ENCODE data around the gene NKX3-2. TPM values are rescaled to one million over a fixed set of nuclear protein-coding genes. Genes with fewer than 3 reads are reported as not detected.

Gene NKX3-2
- total RNA-seq, 2 donors from 2014 or later: 0.26 TPM; not detected in 1

GRCh38 chr4:13527192-13527980, 16.9 kb downstream of the NKX3-2 start:
- no peaks in the 10 kb centered on the region for H3K36me3 ChIP-seq (replicated peaks in 1 of 2; ENCODE audit: insufficient read depth in 1 of 2, low read depth in 2 of 2)
- H3K4me3 ChIP-seq: no peak overlapping the region
- H3K27ac ChIP-seq: no peak overlapping the region
- ATAC-seq: no peak
- no peak for DNase-seq
- TF ChIP-seq CTCF (IDR thresholded peaks at IDR 0.05): no peak
- TF ChIP-seq POLR2A (IDR thresholded peaks at IDR 0.05): no peak
- H3K27me3 ChIP-seq: peaks cover 0 to 59% of the 10 kb centered on the region in 2 donors
- peaks cover 0 to 14% (median 0%) of the 10 kb centered on the region in 3 donors for H3K9me3 ChIP-seq
- H3K4me1 ChIP-seq: peaks cover 26% of the 10 kb centered on the region
- intact Hi-C loops (cut with DNase I): no loop called here
- 4 to 13% methylated on average over 15 to 46 of the region's 46 CpGs for WGBS, 2 donors

- Histone ChIP-seq H3K4me1 (peaks cover 26% of the 10 kb centered on the region), H3K27me3 (peaks cover 0 to 61% of the 10 kb centered on the region in 2 donors), H3K36me3 (replicated peaks in 1 of 2; ENCODE audit: insufficient read depth in 1 of 2, low read depth in 2 of 2) (no peaks in the 10 kb centered on the region), H3K9me3 (peaks cover 0 to 14% (median 0%) of the 10 kb centered on the region in 3 donors), H3K4me3 (no peak overlapping the region), H3K27ac (no peak overlapping the region)
- intact Hi-C loops (cut with DNase I): no loop called here
- WGBS, 2 donors: 21 to 46% methylated on average over 3 of the region's 3 CpGs
- ATAC-seq (no peak), DNase-seq (no peak)
- TF ChIP-seq POLR2A (IDR thresholded peaks at IDR 0.05) (no peak), CTCF (IDR thresholded peaks at IDR 0.05) (no peak)
Observed at GRCh38 chr4:13526658-13527057, 17.6 kb downstream of the NKX3-2 start.

GRCh38 chr4:13525606-13526281, 18.6 kb downstream of the NKX3-2 start:
- H3K4me3 ChIP-seq: no peak overlapping the region
- intact Hi-C loops (cut with DNase I): no loop called here
- TF ChIP-seq CTCF (IDR thresholded peaks at IDR 0.05): no peak
- TF ChIP-seq POLR2A (IDR thresholded peaks at IDR 0.05): no peak
- no peaks in the 10 kb centered on the region for H3K36me3 ChIP-seq (replicated peaks in 1 of 2; ENCODE audit: insufficient read depth in 1 of 2, low read depth in 2 of 2)
- peaks cover 0 to 14% (median 0%) of the 10 kb centered on the region in 3 donors for H3K9me3 ChIP-seq
- DNase-seq: no peak
- no peak overlapping the region for H3K27ac ChIP-seq
- 60 to 65% methylated on average over 4 of the region's 4 CpGs for WGBS, 2 donors
- peaks cover 0 to 61% of the 10 kb centered on the region in 2 donors for H3K27me3 ChIP-seq
- H3K4me1 ChIP-seq: peaks cover 26% of the 10 kb centered on the region
- ATAC-seq: peak; percentile 18

GRCh38 chr4:13524504-13525243, 19.6 kb downstream of the NKX3-2 start:
- intact Hi-C loops (cut with DNase I): no loop called here
- no peak for TF ChIP-seq CTCF (IDR thresholded peaks at IDR 0.05)
- no peak for ATAC-seq
- Histone ChIP-seq H3K36me3 (replicated peaks in 1 of 2; ENCODE audit: insufficient read depth in 1 of 2, low read depth in 2 of 2) (no peaks in the 10 kb centered on the region), H3K27ac (no peak overlapping the region), H3K27me3 (peaks cover 0 to 54% of the 10 kb centered on the region in 2 donors), H3K4me1 (peaks cover 26% of the 10 kb centered on the region), H3K9me3 (peaks cover 0 to 14% (median 0%) of the 10 kb centered on the region in 3 donors), H3K4me3 (no peak overlapping the region)
- DNase-seq: peak in 1 of 4 donors; percentile 19
- 9 to 11% methylated on average over 25 to 36 of the region's 36 CpGs for WGBS, 2 donors
